Measurements from ENCODE around the gene CLOCK.

- TF ChIP-seq POLR2AphosphoS5 (IDR thresholded peaks at IDR 0.05) (no peak), POLR2A (IDR thresholded peaks at IDR 0.05) (no peak), CTCF (IDR thresholded peaks at IDR 0.05) (no peak)
These were observed 137.1 kb downstream of the CLOCK start for GRCh38 chr4:55409468-55410171.

Data from prostate gland (tissue), 2 donors.